PC-9 (cell line): Measurements from ENCODE around the gene IRF2BPL. TPM values are rescaled to one million over a fixed set of nuclear protein-coding genes. Genes with fewer than 3 reads are reported as not detected.

Experiments used
- BruUV-seq: library from RNA; stranded (reverse); fragments of 400-500 nt; replicated peaks from 2 replicates; lab custom pipeline; 2021; lab: Mats Ljungman, UMichigan
- CTCF ChIA-PET: fragments of 300-600 bp; sonication (Branson Sonifier 250); formaldehyde crosslinking; loops from one replicate; lab custom pipeline; 2022; ENCODE audit warnings: antibody characterized with exemption; lab: Charles Lee
- POLR2A ChIA-PET: fragments of 300-600 bp; sonication (Branson Sonifier 250); formaldehyde crosslinking; loops from one replicate; lab custom pipeline; 2022; ENCODE audit warnings: antibody characterized with exemption; ENCODE audit not compliant: unreplicated experiment; lab: Charles Lee
- DNase-seq, 2 experiments: peaks; one replicate each; pipeline versions ENCODE4 v3.0.0 to v3.0.0-alpha.2; 2015 to 2022; ENCODE audit warnings: mixed read lengths in 1 of 2
- H2AFZ ChIP-seq: fragments of 200-600 bp; sonication (generic); 2 replicates; pipeline ENCODE4 v1.8.1; 2017; ENCODE audit warnings: antibody characterized with exemption
- H3F3A ChIP-seq: fragments of 200-600 bp; sonication (generic); 2 replicates; pipeline ENCODE4 v1.8.1; 2017; ENCODE audit warnings: antibody characterized with exemption, mild to moderate bottlenecking, low read depth; ENCODE audit not compliant: insufficient read depth
- H3K27ac ChIP-seq: fragments of 200-600 bp; sonication (generic); 2 replicates; pipeline ENCODE4 v1.6.1; 2016; ENCODE audit warnings: mixed run types
- H3K27me3 ChIP-seq: fragments of 200-600 bp; sonication (generic); 2 replicates; pipeline ENCODE4 v1.6.1; 2016; ENCODE audit warnings: low read depth, mixed run types; ENCODE audit not compliant: insufficient read depth
- H3K36me3 ChIP-seq: fragments of 200-600 bp; sonication (generic); 2 replicates; pipeline ENCODE4 v1.6.1; 2016; ENCODE audit warnings: low read depth, mixed run types
- H3K4me1 ChIP-seq: fragments of 200-600 bp; sonication (generic); replicated peaks from 2 replicates; pipeline ENCODE4 v1.6.1; 2016; ENCODE audit warnings: mixed run types; ENCODE audit not compliant: insufficient read depth
- H3K4me2 ChIP-seq: fragments of 200-600 bp; sonication (generic); 2 replicates; pipeline ENCODE4 v1.6.1; 2017; ENCODE audit warnings: mixed run types
- H3K4me3 ChIP-seq: fragments of 200-600 bp; sonication (generic); 2 replicates; pipeline ENCODE4 v1.6.1; 2016; ENCODE audit warnings: mixed run types
- H3K79me2 ChIP-seq: fragments of 200-600 bp; sonication (generic); 2 replicates; pipeline ENCODE4 v1.6.1; 2017; ENCODE audit warnings: low read depth, mixed run types
- H3K9me2 ChIP-seq: fragments of 200-600 bp; sonication (generic); 2 replicates; pipeline ENCODE4 v1.8.1; 2017; ENCODE audit warnings: mild to moderate bottlenecking; ENCODE audit not compliant: insufficient read depth
- H3K9me3 ChIP-seq: fragments of 200-600 bp; sonication (generic); 2 replicates; pipeline ENCODE4 v1.8.1; 2016; ENCODE audit warnings: low read depth; ENCODE audit not compliant: insufficient read depth
- H4K20me1 ChIP-seq: fragments of 200-600 bp; sonication (generic); 2 replicates; pipeline ENCODE4 v1.8.1; 2017; ENCODE audit not compliant: insufficient read depth
- CTCF ChIP-seq: fragments of 200-600 bp; sonication (generic); conservative IDR thresholded peaks from 2 replicates; pipeline ENCODE4 v1.6.1; 2017; ENCODE audit warnings: mixed run types, antibody characterized with exemption, mild to moderate bottlenecking, moderate library complexity
- EZH2 ChIP-seq: fragments of 200-600 bp; sonication (generic); IDR thresholded peaks from 2 replicates; pipeline ENCODE4 v1.8.0; 2017; ENCODE audit warnings: antibody characterized with exemption, low read depth
- intact Hi-C: fragments of 100-400 bp; cut with micrococcal nuclease; formaldehyde crosslinking; loops from one replicate; pipeline ENCODE4 v1.10.0; 2022; ENCODE audit not compliant: unreplicated experiment
- total RNA-seq: library from RNA; stranded (reverse); gene quantifications from 2 replicates; pipeline ENCODE4 v1.2.3, GENCODE V29; 2021

The IRF2BPL gene
- total RNA-seq, 1 experiment from 2014 or later, result 74.6 TPM

GRCh38 chr14:76993752-76994151 lies 34.8 kb downstream of the IRF2BPL start:
- CTCF ChIA-PET, result no interaction called here
- H3K9me3 ChIP-seq, result peaks cover 5% of the 10 kb centered on the region; the same call in 1 of the 2 replicates
- intact Hi-C loops, result no loop called here
- H3K4me3 ChIP-seq, result no peak overlapping the region
- no TSS peak for BruUV-seq
- H3K79me2 ChIP-seq, result no peaks in the 10 kb centered on the region
- DNase-seq, result no peak
- H3F3A ChIP-seq, result peaks cover 7% of the 10 kb centered on the region; the same call in 1 of the 2 replicates
- no peak overlapping the region for H3K27ac ChIP-seq
- no peak for TF ChIP-seq CTCF
- no peak for TF ChIP-seq EZH2
- POLR2A ChIA-PET, result no interaction called here
- H3K9me2 ChIP-seq, result no peaks in the 10 kb centered on the region
- no peak overlapping the region for H3K4me2 ChIP-seq
- no peaks in the 10 kb centered on the region for H3K27me3 ChIP-seq
- no peaks in the 10 kb centered on the region for H4K20me1 ChIP-seq
- no peak overlapping the region for H2AFZ ChIP-seq
- H3K36me3 ChIP-seq, result no peaks in the 10 kb centered on the region
- H3K4me1 ChIP-seq, result peaks cover 16% of the 10 kb centered on the region

- H3K4me3 ChIP-seq, result no peak overlapping the region
- H3K36me3 ChIP-seq, result no peaks in the 10 kb centered on the region
- H4K20me1 ChIP-seq, result no peaks in the 10 kb centered on the region
- H3K27ac ChIP-seq, result no peak overlapping the region
- peaks cover 5% of the 10 kb centered on the region; the same call in 1 of the 2 replicates for H3K9me3 ChIP-seq
- H3K79me2 ChIP-seq, result no peaks in the 10 kb centered on the region
- no peaks in the 10 kb centered on the region for H3K27me3 ChIP-seq
- no peak overlapping the region for H3K4me2 ChIP-seq
- H3K4me1 ChIP-seq, result no peaks in the 10 kb centered on the region
- H3K9me2 ChIP-seq, result no peaks in the 10 kb centered on the region
- H3F3A ChIP-seq, result no peaks in the 10 kb centered on the region
- ChIA-PET CTCF (no interaction called here), POLR2A (no interaction called here)
- no peak for DNase-seq
- no TSS peak for BruUV-seq
- no peak for TF ChIP-seq CTCF
- no peak for TF ChIP-seq EZH2
- H2AFZ ChIP-seq, result no peak overlapping the region
- intact Hi-C loops, result no loop called here
Measured at GRCh38 chr14:76990084-76990483, 38.4 kb downstream of the IRF2BPL start.

GRCh38 chr14:76987956-76988520 lies 40.5 kb downstream of the IRF2BPL start:
- Histone ChIP-seq H3K27me3 (no peaks in the 10 kb centered on the region), H3K9me3 (peaks cover 5% of the 10 kb centered on the region; the same call in 1 of the 2 replicates), H4K20me1 (no peaks in the 10 kb centered on the region), H3K4me3 (no peak overlapping the region), H3F3A (no peaks in the 10 kb centered on the region), H3K4me1 (no peaks in the 10 kb centered on the region), H2AFZ (no peak overlapping the region), H3K4me2 (no peak overlapping the region), H3K36me3 (no peaks in the 10 kb centered on the region), H3K9me2 (no peaks in the 10 kb centered on the region), H3K79me2 (no peaks in the 10 kb centered on the region), H3K27ac (no peak overlapping the region)
- intact Hi-C loops, result no loop called here
- ChIA-PET CTCF (interaction anchor here (0.6 kb wide), 1 partner anchor 113 kb away, joined by 7 read pairs; no protein-coding TSS in a partner anchor), POLR2A (no interaction called here)
- BruUV-seq, result no TSS peak
- TF ChIP-seq EZH2 (no peak), CTCF (no peak)
- no peak for DNase-seq
